ENCODE data around the gene SLC6A9.

SLC6A9 gene

DNA sequence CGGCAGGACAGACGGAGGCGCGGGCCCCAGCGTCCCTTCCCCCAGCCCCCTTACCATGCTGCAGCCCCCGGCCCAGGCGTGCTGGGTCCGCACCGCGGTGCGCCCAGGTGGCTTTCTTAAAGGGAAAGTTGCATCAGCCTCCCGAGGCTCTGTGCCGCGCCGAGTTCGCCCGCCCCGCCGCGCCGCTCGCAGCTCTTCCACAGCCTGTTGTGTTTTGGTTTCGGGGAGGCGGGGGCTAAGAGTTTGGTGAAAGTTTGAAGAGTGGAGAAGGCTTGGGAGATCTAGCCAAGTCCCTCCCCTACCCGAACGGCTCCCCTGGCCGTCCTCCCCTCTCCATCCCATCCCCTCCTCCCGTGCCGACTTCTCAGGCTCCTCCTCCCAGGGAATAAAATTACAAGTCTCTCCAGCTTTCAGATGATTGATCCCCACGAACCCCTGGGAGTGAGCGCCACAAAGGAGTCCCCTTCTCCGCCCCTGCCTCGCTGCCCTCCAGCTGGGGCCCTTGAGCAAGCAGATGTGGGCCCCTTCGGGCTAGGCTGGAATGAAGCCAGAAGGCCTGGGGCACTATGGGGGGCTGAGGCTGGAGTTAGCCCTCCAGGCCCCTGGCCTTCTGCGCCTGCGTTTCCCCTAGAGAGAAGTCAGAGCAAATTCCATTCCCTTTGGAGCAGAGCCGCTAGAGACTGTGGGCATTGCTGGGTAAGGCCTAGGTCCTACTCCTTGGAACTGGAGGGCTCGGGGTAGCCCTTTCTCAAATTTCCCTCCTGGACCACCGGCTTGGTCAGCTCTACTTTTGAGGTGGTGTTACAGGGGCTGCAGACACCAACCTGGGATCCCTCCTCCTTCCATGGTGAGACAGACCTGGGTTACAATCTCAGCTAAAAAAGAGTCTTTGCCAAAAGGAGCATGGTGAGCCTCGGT lies at the start of gene SLC6A9:
SLC6A9 (minus strand) TSS at position 211 of the 918 bp plus-strand sequence. CDS start 7,185 bp downstream, outside the sequence.
- no peak for DNase-seq

DNA sequence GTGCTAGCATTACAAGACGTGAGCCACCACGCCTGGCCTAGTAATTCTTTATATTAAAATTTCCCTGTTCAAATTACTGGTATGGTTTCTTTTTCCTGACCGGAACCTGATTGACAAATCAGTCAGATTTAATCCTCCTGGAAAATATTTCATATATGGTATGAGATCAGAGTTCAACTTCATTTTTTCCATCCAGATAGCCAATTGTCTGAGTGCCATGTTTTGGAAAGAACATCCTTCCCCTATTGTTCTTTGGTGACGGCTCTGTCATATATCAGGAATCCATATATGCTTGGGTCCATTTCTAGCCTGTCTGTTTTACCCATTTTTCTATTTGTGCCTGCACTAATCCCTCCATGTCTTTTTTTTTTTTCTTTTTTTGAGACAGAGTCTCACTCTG lies 48.3 kb upstream of the SLC6A9 start:
- no peak for DNase-seq

DNA sequence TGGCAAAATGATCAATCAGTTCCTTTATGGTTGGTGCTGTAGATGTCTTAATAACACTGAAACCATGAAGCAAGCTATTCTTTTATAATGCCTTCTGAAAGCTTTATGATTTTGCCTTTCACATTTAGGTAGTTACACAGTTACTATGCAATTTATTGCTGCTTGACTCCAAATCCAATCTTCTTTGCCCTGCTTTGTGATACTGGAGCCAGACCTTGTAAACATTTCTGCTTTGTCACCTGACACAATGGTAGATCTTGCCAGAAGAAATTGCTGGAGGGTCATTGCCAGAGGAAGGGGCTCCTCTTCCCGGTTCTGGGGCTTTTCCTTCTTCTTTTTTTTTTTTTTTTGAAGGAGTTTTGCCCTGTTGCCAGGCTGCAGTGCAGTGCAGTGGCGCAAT lies 46.8 kb upstream of the SLC6A9 start:
- no peak for DNase-seq

DNA sequence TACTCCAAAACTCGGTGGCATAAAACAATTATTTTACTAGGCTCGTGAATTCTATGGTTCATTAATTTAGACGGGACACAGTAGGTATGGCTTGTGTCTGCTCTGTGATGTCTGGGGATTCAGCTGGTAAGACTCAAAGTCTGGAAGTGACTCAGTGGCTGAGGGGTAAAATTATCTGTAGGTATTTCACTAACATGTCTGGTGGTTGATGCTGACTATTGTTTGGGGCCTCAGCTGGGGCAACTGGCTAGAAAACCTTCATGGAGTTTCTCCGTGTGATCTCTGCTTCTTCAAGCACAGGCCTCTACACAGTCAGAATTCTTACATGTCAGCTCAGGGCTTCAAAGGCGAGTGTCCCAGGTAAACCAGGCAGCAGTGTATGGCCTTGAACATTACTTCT lies 46.2 kb upstream of the SLC6A9 start:
- DNase-seq: no peak

DNA sequence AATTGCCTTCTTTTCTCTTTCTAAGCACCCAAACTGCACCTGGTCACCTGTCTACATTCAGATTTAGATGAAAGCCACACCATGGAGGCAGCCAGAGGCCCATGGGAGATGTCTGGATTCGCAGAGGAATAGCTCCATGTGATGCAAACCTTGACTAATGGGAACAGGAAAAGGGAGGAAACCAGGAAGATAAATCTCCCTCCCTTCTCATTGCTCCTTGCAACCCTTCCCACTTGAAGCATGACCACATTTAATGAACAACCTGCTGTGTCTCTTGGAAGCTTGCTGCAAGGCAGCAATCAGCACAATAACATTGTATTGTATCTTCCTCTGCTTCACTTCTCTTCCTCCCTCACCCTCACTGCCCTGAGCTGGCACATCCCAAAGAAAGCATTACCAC lies 44.8 kb upstream of the SLC6A9 start:
- DNase-seq: no peak

DNA sequence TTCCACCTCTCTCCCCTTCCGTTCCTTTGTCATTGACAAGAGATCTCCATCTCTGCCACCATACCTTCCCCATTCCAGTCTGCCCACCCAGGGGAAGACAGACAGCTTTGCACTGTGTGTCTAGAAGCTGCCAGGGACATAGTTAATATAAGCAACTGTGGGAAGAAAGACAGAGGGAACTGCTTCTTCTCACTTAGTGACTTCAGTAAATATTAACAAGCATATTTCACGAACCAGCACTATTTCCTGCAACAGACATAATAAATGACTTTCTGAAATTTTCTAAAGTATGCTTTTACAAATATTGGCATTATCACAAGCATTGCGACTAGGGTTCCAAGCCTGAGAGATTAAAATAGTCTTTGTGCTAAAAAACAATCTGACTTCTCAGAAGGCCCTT lies 43.2 kb upstream of the SLC6A9 start:
- no peak for DNase-seq

DNA sequence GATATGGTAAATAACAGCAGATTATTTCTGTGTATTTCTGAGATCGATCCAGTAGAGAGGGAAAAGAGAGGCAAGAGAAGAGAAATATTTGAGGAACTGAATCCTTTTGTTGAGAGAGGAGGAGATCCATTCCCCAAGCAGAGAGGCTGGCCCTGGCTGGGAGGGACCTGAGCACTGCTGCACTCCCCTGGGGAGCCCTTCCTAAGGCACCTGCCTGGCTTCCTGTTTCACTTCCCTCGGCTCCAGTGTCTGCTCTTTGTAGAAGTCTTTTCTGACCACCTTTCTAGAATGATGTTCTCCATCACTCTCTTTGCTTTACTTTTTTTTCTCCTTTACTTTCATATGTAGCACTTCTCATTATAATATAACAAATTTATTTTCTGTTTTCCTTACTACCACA lies 42.3 kb upstream of the SLC6A9 start:
- DNase-seq: no peak

DNA sequence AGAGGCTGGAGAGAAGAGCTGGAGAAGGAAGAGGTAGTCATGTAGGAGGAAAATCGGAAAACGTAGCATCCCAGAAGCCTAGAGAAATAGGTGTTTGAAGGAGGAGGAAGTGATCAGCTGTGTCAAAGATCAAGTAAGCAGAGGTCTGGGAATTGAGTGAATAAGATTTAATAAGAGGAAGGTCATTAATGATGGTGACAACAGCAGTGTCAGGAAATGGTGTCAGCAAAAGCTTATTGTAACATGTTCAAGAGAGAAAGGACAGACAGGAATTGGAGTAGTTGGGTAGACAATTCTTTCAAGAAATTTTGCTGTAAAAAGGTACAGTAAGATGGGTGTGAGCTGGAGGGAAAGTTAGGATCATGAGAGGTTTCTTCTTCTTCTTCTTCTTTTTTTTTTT lies 41.6 kb upstream of the SLC6A9 start:
- no peak for DNase-seq

DNA sequence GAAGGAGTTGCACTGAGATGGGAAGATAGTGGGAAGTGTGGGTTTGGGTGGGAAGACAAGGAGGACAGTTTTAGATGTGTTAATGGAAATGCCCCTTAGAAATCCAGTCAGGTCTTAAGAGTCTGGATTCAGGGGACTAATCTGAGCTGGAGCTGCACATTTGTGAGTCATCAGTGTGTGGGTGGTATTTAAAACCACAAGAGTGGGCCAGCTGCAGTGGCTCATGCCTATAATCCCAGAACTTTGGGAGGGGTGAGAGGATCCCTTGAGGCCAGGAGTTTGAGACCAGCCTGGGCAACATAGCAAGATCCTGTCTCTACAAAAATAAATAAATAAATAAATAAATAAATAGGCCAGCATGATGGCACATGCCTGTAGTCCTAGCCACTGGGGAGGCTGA lies 40.9 kb upstream of the SLC6A9 start:
- no peak for DNase-seq

DNA sequence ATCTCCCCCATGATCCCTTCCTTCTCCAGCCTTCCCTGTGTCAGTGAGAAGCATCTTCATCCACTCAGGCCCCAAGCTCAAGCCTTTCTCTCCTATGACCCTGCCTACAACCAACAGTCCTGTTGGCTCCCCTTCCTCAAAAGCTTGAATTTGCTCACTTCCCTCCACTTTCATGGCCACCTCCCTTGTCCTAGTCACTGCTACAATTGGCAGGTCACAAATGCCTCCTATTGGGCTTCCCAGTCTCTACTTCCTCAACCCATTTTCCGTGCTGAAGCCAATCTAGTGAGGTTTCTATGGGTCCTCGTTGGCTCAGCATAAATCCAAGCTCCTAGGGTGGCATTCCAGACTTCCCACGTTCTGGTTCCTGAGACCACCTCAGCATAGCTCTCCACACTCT lies 40.2 kb upstream of the SLC6A9 start:
- DNase-seq: no peak

DNA sequence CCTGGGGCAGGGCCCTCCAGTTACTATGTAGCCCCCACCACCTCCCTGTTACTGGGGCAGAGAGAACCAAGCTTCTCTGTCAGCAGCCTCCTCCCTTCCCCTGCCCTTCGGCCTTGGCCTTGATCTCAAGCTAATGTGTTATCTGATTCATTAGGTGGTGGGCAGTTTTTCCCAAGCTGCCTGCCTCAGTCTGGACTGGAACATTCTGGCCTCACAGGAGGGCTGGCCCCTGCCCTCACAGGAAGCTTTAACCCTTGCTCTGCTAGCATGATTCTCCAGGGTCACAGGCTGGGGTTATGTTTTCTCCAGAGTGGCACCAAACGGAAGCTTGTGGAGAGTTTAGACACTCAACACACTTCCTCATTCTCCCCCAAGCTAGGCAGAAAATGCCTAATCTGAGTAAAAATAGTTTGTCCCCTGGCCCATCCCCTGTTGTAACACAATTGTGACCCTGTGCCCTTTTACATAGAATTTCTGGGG lies 37.2 kb upstream of the SLC6A9 start:
- no peak for DNase-seq

DNA sequence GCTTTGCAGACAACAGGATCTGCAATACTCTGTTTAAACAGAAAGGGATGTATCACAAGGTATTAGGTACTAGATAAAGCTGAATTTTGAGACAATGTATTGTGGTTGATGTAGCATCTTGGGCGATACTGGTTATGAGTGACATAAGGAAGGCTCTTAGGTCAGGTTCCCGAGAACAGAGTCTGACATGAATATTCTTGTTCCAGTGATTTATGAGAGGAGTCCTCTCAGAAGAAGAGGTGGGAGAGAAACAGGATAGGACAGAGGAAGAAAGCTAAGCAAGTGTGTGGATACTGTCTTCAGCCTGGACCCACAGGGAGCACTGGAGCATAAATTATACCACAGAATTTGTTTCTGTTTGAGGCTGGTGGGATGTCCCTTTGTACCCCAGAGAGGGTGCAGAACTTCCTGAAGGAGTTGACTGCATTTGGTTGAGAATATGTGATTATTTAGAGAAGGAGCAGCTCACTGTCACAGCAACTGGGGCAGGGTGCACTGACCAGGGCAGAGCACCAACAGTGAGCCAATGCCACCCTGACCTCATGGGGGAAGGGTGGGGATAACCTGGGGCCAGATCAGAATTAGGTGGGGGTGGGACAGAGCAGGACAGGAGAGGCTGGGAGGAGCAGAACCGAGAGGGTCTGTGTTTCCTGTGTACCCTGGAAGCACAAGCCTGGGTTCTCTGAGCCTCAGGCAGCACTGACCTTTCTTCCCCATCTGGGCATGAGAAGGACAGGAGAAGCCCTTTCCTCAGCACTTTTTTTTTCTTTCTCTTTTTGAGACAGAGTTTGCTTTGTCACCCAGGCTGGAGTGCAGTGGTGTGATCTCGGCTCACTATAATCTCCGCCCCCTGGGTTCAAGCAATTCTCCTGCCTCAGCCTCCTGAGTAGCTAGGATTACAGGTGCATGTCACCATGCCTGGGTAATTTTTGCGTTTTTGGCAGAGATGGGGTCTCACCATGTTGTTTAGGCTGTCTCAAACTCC lies 36.3 kb upstream of the SLC6A9 start:
- no peak for DNase-seq

DNA sequence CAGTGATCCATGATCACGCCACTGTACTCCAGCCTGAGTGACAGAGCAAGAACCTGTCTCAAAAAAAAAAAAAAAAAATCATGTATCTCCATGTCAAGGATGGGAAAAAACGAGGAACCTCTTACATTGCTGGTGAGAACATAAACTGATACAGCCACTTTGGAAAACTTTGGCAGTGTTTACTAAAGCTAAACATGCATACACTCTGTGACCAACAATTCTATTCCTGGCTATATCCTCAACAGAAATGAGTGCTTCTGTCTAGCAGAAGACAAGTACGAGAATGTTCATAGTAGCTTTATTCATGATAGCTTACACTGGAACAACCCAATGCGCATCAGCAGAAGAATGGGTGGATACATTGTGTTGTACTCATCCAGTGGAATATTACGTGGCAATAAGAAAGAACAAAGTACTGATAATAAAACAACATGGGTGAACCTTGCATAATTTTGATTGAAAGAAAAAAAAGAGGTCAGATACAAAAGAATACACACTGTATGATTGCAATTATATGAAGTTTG lies 31.5 kb upstream of the SLC6A9 start:
- no peak for DNase-seq

DNA sequence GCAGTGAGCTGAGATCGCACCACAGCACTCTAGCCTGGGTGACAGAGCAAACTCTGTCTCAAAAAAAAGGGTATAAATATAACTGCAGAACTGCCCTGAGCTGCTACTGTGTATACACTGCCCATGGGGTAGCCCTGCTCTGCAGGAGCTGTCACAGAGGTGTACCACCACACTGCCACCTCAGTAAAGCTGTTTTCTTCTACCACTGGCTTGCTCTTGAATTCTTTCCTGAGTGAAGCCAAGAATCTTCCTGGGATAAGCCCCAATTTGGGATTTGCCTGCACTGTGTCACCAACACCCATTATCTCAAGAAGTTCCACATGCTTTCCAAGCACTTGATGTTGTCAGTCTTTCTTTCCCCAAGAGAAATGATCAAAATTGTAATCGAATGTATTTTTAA lies 30.6 kb upstream of the SLC6A9 start:
- no peak for DNase-seq

DNA sequence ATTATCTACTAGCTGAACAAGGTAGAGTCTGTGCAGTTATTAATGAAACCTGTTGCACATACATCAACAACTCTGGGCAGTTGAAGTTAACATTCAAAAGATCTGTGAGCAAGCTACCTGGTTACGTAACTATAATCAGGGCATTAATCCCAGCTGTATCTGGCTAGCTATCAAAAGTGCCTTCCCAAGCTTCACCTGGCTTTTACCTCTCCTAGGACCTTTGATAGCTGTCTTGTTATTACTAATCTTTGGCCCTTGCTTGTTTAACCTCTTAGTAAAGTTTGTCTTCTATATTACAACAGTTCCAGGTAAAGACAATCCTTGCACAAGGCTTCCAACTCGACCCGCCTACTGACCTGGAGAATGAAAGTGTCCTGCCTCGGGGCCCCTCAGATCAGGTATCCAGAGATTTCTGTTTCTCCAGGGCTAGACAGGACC lies 29.6 kb upstream of the SLC6A9 start:
- no peak for DNase-seq

DNA sequence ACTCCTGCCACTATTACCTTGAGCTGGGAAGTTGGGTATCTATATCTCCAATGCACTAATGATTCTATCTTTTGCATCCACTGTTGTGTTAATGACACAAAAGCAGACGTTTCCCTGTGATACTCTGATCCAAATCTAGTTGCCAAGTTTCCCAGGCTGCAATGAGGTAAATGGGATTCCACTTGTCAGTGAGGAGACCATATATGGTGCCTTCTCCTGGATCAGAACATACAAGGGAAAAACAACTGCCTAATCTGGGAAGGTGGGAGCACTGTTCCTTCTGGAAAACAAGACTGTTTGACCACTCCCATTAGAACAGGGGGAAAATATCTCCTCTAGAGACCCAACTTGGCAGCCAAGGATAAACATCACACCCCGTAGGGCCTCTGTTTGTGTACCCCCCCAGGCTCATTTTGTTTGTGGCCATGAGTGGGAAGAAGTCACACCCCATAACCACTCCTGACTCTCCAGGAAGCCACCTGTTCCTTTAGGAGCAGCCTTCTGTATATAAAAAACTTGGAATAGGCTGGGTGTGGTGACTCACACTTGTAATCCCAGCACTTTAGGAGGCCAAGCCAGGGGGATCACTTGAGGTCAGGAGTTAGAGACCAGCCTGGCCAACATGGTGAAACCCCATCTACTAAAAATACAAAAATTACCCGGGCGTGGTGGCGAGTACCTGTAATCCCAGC lies 28.5 kb upstream of the SLC6A9 start:
- no peak for DNase-seq

DNA sequence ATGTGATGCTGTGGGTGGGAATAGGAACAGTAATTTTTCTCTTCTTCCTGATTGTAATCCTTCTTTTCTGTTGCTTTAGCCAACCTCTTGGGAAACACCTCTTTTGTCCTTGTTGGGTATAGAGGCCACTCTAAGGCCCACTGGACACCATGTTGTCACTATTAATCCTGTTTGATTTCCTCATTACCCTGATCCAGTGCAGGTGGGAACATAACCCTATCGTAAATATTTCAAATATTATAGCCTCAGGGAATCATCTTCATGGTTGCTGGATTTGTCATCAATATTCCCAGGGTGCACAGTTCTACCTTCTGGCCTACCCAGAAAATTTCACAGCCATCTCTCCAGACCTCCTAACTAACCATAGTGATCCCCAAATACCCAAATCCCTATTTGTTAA lies 27.9 kb upstream of the SLC6A9 start:
- DNase-seq: no peak

DNA sequence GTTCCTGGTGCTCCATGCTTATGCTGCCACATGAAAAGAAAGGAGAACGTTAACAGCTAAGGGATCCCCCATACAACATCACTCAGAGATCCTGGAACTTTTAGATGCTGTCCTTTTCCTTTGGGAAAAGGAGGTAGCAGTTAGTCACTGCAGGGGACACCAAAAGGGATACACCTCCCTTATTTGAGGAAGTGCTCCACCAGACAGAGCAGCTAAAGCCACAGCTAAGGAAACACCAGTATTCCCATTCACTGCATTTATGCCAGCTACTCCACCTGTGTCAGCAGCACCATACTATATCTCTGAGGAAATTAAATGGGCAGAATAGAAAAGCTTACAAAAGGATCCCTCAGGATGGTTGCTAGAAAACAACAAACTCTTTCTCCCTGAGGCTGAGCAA lies 26.0 kb upstream of the SLC6A9 start:
- DNase-seq: no peak

DNA sequence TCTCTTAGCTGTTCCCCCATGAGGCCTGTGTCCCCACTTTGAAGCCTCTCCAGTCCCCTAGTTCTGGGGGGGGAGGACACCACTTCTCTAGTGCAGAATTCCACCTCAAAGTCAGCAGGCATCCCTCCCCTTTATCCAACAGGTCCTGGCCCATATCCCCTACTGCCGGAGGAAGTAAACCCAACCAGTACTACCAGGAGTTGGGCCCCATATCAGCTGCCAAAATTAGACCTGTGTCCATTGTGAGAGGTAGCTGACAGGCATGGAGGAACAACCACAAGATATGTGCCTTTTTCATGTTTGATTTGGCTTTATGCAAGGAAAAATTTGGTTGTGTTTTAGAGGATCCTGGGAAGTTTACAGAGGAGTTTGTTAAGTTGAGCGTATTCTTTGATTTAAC lies 22.1 kb upstream of the SLC6A9 start:
- no peak for DNase-seq

DNA sequence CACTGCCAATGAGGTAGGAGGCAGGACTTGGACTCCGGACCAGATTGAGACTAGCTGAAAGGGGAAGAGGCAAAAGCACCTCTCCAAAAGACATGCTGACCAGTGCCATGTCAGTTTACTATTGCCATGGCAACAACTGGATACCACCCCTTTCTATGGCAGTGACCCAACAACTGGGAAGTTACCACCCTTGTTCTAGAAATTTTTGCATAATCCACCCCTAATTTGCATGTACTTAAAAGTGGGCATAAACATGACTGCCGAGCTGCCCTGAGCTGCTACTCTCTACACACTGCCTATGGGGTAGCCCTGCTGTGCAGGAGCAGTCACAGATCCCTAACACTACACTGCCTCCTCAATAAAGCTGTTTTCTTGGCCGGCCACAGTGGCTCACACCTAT lies 19.0 kb upstream of the SLC6A9 start:
- no peak for DNase-seq

DNA sequence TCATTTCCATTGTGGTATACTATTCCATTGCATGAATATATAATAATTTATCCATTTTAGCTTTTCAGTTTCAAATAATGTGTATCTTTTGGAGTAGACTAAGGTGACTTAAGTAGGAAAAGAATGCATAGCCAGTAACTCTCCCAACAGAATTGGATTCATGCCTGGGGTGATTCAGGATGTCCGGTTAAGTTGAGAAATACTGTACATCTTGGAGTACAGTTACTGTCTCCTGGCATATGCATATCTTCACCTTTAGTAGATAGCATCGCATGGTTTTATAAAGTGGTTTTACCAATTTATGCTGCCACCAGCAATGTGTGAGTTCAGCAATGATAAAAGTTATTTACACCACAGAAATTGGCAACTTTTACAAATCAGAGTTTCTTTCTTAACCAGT lies 18.6 kb upstream of the SLC6A9 start:
- DNase-seq: no peak

DNA sequence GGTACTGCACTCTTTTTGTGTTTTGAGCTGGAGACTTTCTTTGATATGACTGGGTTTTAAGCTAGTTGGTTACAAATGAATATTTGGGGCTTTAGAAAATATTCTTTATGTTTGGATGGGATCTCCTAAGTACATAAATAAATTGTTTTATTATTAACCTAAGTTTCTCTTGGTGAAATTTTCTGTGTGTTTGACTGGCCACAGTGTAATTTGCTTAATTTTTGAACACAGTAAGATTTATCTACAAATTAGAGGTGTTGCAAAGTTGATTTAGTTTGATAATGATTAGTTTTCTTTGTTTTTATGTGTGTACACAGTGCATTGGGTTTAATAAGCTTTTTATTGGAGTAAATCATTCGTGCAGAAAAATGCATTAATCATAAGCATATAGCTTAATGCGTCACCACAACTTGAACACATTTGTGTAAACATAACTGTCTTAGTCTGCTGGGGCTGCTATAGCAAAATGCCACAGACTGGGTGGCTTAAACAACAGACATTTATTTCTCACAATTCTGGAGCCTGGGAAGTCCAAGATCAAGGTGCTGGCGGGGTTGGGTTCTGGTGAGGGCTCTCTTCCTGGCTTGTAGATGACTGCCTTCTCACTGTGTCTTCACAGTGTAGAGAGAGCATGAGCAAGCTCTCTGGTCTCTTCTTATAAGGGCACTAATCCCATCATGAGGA lies 17.4 kb upstream of the SLC6A9 start:
- DNase-seq: no peak
